ENCODE results near the gene RNU2-63P.
"Not testable (repeated sequence)": the region's sequence is repeated elsewhere in the genome, so short reads cannot be mapped to it uniquely, and the experiment has no call there.

The RNU2-63P gene

GRCh38 chr2:88028931-88029330 lies 12.6 kb upstream of the RNU2-63P start:
- DNase-seq (ENCODE audit: low read depth): no peak

DNA sequence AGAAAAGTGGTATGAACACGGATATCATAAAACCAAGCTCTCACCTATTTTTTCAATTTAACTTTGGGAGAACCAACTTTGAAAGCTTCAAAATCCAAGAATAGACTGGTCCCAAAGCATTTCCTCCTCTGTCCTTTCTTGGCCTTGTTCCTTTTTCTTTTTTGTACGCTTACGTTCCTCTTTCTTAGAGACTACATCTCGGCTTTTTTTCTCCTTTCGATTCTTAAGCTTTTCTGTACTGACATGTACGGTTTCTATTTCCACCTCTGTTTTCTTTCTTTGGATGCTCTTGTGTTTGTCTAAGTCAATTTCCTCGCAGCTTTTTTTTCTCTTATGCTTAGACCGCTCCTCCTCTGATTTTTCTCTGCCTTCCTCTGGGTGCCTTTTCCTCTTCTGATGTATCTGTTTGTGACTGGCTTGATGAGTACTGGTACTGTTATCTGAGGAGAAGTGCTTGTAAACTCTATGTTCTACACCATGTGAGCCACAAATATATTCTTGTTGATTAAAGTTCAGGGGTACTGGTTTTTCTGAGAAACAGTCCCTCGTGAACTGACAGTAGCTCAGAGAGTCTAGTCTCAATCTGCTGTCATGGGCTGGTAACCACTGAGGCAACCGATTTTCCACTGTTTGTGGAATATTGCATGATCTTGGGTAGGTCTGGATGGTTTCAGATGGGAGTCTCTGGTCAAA lies 11.5 kb upstream of the RNU2-63P start:
- DNase-seq (ENCODE audit: low read depth): no peak

DNA sequence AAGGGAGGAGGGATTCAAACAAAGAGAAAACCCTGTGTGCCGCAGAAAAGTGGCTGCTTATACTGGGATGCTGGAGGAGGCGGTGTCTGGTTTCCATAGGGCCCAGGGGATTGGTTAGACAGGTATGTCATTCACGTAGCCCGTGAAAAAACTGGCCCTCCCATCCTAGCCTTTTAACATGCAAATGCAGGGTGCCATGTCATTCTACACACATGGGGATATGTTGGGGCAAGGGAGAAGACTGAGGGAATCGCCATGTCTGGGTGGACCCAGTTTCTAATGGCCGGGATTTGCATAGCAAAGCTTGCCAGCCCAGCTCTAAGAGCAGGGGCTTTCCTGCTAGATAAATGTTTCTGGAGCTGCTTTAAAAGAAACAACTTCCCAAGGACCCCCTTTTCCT lies 8.2 kb upstream of the RNU2-63P start:
- DNase-seq (ENCODE audit: low read depth): no peak

- no peak for DNase-seq (ENCODE audit: low read depth)
Observed at GRCh38 chr2:88022669-88022921, 6.2 kb upstream of the RNU2-63P start.

GRCh38 chr2:88019985-88020384 lies 3.6 kb upstream of the RNU2-63P start:
- no peak for DNase-seq (ENCODE audit: low read depth)

DNA sequence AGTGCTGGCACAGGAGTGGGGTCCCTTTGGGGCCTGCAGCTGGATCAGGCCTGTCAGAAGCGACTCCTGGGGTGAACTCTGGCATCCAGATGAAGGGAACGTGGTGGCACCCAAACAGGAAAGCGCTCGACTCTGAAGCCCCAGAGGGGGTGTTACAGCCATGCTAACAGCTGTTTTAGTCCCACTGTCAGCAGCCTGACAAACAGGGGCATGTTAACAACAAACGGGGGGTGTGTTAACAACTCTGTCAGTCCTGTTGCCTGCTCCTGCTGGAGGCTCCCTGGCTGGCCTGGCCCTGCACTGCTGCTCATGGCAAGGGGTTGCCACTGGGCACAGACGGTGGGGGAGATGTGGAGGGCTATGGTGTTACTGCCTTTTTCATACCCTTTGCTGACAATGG lies 2.6 kb upstream of the RNU2-63P start:
- DNase-seq (ENCODE audit: low read depth): no peak

GRCh38 chr2:88018077-88018805 lies 1.9 kb upstream of the RNU2-63P start:
- DNase-seq (ENCODE audit: low read depth): not testable (repeated sequence)

- DNase-seq (ENCODE audit: low read depth): not testable (repeated sequence)
Observed at GRCh38 chr2:88017780-88018038, 1.4 kb upstream of the RNU2-63P start.

- DNase-seq (ENCODE audit: low read depth): no peak
Observed at GRCh38 chr2:88016960-88017779, 823 bp upstream of the RNU2-63P start.

DNA sequence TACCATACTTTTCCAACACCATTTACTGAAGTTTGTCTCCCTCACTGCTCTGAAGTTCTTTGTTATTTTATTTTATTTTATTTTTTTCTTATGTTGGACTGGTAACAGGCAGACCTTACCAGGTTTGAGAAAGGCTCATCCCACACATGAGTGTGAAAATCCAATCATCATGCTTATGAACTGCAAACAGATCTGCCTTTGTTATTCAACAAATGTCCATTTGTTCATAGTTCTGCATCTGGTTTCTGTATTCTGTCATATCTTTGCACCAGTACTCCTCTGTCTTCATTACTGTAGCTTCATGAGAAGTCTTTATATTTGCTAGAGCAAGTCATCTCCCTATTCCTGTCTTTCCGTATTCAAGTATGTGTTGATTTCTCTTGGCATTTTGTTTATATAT lies 5.3 kb downstream of the RNU2-63P start:
- DNase-seq (ENCODE audit: low read depth): no peak

GRCh38 chr2:88010136-88010535 lies 6.2 kb downstream of the RNU2-63P start:
- DNase-seq (ENCODE audit: low read depth): no peak

DNA sequence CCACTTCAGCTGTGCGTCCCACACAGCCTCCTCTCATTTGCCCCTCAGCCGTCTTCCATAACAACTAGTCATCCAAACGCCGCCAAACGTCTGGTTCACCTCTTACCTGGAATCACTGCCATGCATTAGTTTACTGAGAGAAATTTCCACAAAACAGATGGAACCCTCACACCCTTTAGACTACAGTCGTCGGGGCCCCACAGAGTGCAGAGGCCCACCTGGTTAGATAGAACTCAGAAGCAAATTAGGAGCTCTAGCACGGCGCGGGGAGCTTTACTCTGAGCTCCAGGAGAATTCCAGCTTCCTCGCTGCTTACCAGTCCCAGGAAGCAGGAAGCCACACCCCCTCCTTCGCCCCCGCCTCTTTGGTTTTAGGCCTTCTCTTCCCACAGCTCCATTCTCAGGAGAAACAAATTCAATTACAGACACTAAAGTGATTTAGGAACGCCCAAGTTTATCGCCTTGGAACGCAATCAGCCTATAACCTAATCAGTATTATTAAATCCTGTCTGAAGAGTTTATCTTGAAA lies 9.4 kb downstream of the RNU2-63P start:
- no peak for DNase-seq (ENCODE audit: low read depth)

DNA sequence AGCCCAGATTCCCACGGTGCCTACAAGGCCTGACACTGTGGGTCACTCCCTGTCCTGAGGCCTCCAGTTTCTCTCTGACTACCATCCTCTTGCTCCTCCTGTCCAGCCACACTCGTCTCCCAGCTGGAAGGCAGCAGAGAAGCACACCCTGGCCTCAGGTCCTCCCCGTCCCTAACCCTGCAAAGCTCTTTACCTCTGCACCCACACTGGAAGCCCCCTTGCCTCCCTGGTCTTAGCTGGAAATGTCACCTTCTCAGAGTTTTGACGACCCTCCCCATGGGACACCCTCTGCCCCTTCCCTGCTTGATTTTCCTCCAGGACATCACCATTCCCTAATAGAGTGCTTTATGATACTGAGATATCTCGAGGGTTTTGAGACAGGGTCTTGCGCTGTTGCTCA lies 10.6 kb downstream of the RNU2-63P start:
- DNase-seq (ENCODE audit: low read depth): no peak

- DNase-seq (ENCODE audit: low read depth): no peak
Observed at GRCh38 chr2:88003074-88003755, 13.1 kb downstream of the RNU2-63P start.

DNA sequence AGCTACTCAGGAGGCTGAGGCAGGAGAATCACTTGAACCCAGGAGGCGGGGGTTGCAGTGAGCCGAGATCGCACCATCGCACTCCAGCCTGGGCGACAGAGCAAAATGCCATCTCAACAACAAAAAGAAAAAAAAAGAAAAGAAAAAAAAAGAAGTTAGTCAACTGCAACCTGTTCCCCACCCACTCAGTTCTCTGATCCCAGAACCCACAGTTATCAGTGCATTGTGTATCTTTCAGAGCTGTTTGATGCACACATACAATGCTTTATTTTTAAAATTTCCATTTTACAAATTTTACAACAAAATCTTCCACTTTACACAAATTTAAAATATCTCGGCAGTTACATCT lies 14.0 kb downstream of the RNU2-63P start:
- DNase-seq (ENCODE audit: low read depth): no peak

GRCh38 chr2:88000474-88000873 lies 15.9 kb downstream of the RNU2-63P start:
- DNase-seq (ENCODE audit: low read depth): not testable (repeated sequence)

DNA sequence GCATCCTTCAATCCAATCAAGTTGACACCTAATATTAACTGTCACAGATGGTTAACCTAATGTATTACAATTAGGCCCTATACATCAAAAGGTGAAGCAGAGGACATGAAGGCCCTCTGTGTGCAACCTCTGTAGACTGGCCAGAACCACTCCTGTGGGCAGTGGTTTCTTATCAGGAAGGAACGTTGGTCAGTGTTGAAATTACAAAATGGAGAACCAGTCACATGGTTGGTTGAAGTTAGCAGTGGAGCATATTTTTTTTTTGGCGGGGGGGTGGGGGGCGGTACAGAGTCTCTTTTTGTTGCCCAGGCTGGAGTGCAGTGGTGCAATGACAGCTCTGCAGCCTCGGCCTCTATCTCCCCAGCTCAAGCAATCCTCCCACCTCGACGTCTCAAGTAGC lies 19.8 kb downstream of the RNU2-63P start:
- DNase-seq (ENCODE audit: low read depth): no peak

DNA sequence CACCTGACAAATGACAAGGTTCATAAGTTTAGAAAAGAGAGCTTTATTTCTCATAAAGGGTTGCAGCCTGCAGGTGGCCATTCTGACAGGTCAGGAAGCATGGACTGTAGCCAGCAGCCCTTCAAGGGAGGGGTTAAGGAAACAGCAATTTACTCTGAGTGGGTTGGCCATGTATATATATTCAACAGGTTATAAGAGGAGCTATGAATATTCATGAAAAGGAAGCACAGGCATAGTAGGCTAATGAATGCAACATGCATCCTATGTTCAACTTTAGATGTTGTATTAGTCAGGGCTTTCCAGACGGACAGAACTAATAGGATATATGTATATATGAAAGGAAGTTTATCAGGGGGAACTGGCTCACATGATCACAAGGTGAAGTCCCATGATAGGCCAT lies 20.6 kb downstream of the RNU2-63P start:
- DNase-seq (ENCODE audit: low read depth): no peak

GRCh38 chr2:87994304-87994850 lies 22.0 kb downstream of the RNU2-63P start:
- not testable (repeated sequence) for DNase-seq (ENCODE audit: low read depth)

DNA sequence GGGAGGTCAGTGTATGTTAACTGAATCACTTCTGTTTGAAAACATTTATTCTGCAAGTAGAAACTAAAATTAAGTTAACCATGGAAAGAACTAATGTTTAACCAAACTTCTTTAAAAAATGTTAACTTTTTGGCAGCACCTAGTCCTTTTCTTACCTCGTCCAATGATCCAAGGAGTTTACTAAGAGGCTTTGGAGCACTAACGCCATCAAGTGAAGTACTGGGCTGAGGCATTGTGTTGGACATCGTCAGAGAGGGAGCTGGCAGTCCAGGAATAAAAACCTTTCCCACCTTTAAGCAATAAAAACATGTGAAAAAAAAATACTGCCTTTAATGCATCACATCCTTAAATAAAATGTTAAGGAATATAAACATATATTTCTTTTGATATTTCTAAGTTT lies 23.8 kb downstream of the RNU2-63P start:
- not testable (repeated sequence) for DNase-seq (ENCODE audit: low read depth)

- DNase-seq (ENCODE audit: low read depth): not testable (repeated sequence)
Observed at GRCh38 chr2:87987473-87987872, 28.9 kb downstream of the RNU2-63P start.

DNA sequence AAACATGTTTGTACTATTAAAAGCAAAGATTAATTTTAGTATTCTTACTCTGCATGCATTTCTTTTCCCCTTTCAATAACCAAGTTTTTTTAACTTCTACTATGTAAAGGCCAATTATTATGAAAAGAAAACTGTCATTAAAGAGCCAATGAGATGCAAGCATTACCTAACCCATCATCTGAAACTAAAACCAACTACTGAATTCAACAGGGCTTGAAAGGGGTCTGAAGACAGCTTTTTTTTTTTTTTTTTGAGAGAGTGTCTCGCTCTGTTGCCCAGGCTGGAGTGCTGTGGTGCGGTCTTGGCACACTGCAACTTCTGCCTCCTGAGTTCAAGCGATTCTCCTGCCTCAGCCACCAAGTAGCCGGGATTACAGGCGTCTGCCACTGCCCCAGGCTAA lies 30.4 kb downstream of the RNU2-63P start:
- not testable (repeated sequence) for DNase-seq (ENCODE audit: low read depth)
